ENCODE measurements around the gene RERE.

RERE gene

GRCh38 chr1:8782955-8783354 lies 34.5 kb downstream of the RERE start:
- no peak for TF ChIP-seq JUND (IDR thresholded peaks at IDR 0.05; ENCODE audit: low read depth)
- DNase-seq (ENCODE audit: low read depth in 1 of 2, low spot score in 1 of 2), result no peak
- in situ Hi-C loops (cut with HindIII; ENCODE audit: low pct_unique_long_range_greater_than_20kb, low sequenced_read_pairs), result no loop called here

GRCh38 chr1:8782001-8782620 lies 35.3 kb downstream of the RERE start:
- in situ Hi-C loops (cut with HindIII; ENCODE audit: low pct_unique_long_range_greater_than_20kb, low sequenced_read_pairs), result no loop called here

GRCh38 chr1:8780405-8780804 lies 37.0 kb downstream of the RERE start:
- no peak for DNase-seq (ENCODE audit: low read depth in 1 of 2, low spot score in 1 of 2)
- no peak for TF ChIP-seq JUND (IDR thresholded peaks at IDR 0.05; ENCODE audit: low read depth)
- in situ Hi-C loops (cut with HindIII; ENCODE audit: low pct_unique_long_range_greater_than_20kb, low sequenced_read_pairs), result no loop called here

More at GRCh38 chr1:8782001-8782620, 35.3 kb downstream of the RERE start:
- TF ChIP-seq JUND (IDR thresholded peaks at IDR 0.05; ENCODE audit: low read depth), result no peak
- DNase-seq (ENCODE audit: low read depth in 1 of 2, low spot score in 1 of 2), result no peak

- no peak for DNase-seq (ENCODE audit: low read depth in 1 of 2, low spot score in 1 of 2)
- in situ Hi-C loops (cut with HindIII; ENCODE audit: low pct_unique_long_range_greater_than_20kb, low sequenced_read_pairs), result no loop called here
- no peak for TF ChIP-seq JUND (IDR thresholded peaks at IDR 0.05; ENCODE audit: low read depth)
These were observed 39.6 kb downstream of the RERE start for GRCh38 chr1:8777867-8778266.

- in situ Hi-C loops (cut with HindIII; ENCODE audit: low pct_unique_long_range_greater_than_20kb, low sequenced_read_pairs), result no loop called here
- no peak for DNase-seq (ENCODE audit: low read depth in 1 of 2, low spot score in 1 of 2)
- TF ChIP-seq JUND (IDR thresholded peaks at IDR 0.05; ENCODE audit: low read depth), result no peak
These were observed 41.3 kb downstream of the RERE start for GRCh38 chr1:8776104-8776503.

- no peak for TF ChIP-seq JUND (IDR thresholded peaks at IDR 0.05; ENCODE audit: low read depth)
These were observed 50.4 kb downstream of the RERE start for GRCh38 chr1:8767006-8767405.

GRCh38 chr1:8765198-8765597 lies 52.2 kb downstream of the RERE start:
- no peak for DNase-seq (ENCODE audit: low read depth in 1 of 2, low spot score in 1 of 2)
- in situ Hi-C loops (cut with HindIII; ENCODE audit: low pct_unique_long_range_greater_than_20kb, low sequenced_read_pairs), result no loop called here
- TF ChIP-seq JUND (IDR thresholded peaks at IDR 0.05; ENCODE audit: low read depth), result no peak

More at GRCh38 chr1:8767006-8767405, 50.4 kb downstream of the RERE start:
- in situ Hi-C loops (cut with HindIII; ENCODE audit: low pct_unique_long_range_greater_than_20kb, low sequenced_read_pairs), result no loop called here
- no peak for DNase-seq (ENCODE audit: low read depth in 1 of 2, low spot score in 1 of 2)

GRCh38 chr1:8764293-8764937 lies 53.0 kb downstream of the RERE start:
- TF ChIP-seq JUND (IDR thresholded peaks at IDR 0.05; ENCODE audit: low read depth), result no peak
- no peak for DNase-seq (ENCODE audit: low read depth in 1 of 2, low spot score in 1 of 2)
- in situ Hi-C loops (cut with HindIII; ENCODE audit: low pct_unique_long_range_greater_than_20kb, low sequenced_read_pairs), result no loop called here

- no peak for TF ChIP-seq JUND (IDR thresholded peaks at IDR 0.05; ENCODE audit: low read depth)
- in situ Hi-C loops (cut with HindIII; ENCODE audit: low pct_unique_long_range_greater_than_20kb, low sequenced_read_pairs), result no loop called here
- DNase-seq (ENCODE audit: low read depth in 1 of 2, low spot score in 1 of 2), result peak in 1 of 2 experiments; percentile 76
These were observed 53.6 kb downstream of the RERE start for GRCh38 chr1:8763888-8764287.

GRCh38 chr1:8754993-8755392 lies 62.4 kb downstream of the RERE start:
- TF ChIP-seq JUND (IDR thresholded peaks at IDR 0.05; ENCODE audit: low read depth), result no peak
- no peak for DNase-seq (ENCODE audit: low read depth in 1 of 2, low spot score in 1 of 2)
- in situ Hi-C loops (cut with HindIII; ENCODE audit: low pct_unique_long_range_greater_than_20kb, low sequenced_read_pairs), result no loop called here

GRCh38 chr1:8754247-8754650 lies 63.2 kb downstream of the RERE start:
- no peak for TF ChIP-seq JUND (IDR thresholded peaks at IDR 0.05; ENCODE audit: low read depth)
- in situ Hi-C loops (cut with HindIII; ENCODE audit: low pct_unique_long_range_greater_than_20kb, low sequenced_read_pairs), result no loop called here
- DNase-seq (ENCODE audit: low read depth in 1 of 2, low spot score in 1 of 2), result no peak

- in situ Hi-C loops (cut with HindIII; ENCODE audit: low pct_unique_long_range_greater_than_20kb, low sequenced_read_pairs), result no loop called here
- no peak for TF ChIP-seq JUND (IDR thresholded peaks at IDR 0.05; ENCODE audit: low read depth)
- no peak for DNase-seq (ENCODE audit: low read depth in 1 of 2, low spot score in 1 of 2)
These were observed 63.7 kb downstream of the RERE start for GRCh38 chr1:8753736-8754135.

GRCh38 chr1:8752921-8753713 lies 64.3 kb downstream of the RERE start:
- DNase-seq (ENCODE audit: low read depth in 1 of 2, low spot score in 1 of 2), result no peak
- no peak for TF ChIP-seq JUND (IDR thresholded peaks at IDR 0.05; ENCODE audit: low read depth)
- in situ Hi-C loops (cut with HindIII; ENCODE audit: low pct_unique_long_range_greater_than_20kb, low sequenced_read_pairs), result no loop called here
